ENCODE data around the gene COPB1. TPM values are rescaled to one million over a fixed set of nuclear protein-coding genes. Genes with fewer than 3 reads are reported as not detected.
A peak's percentile ranks its signal among the peaks of the same experiment; 100 is the strongest.

COPB1 gene
- total RNA-seq, 1 donor from 2014 or later, result 59.9 TPM

- Histone ChIP-seq H3K27ac (no peak overlapping the region), H3K4me3 (no peak overlapping the region), H3K36me3 (no peaks in the 10 kb centered on the region), H3K9me3 (no peaks in the 10 kb centered on the region), H3K4me1 (peaks cover 20% of the 10 kb centered on the region), H3K27me3 (no peaks in the 10 kb centered on the region)
- intact Hi-C loops (cut with DNase I), result no loop called here
- TF ChIP-seq, protein P1, sequence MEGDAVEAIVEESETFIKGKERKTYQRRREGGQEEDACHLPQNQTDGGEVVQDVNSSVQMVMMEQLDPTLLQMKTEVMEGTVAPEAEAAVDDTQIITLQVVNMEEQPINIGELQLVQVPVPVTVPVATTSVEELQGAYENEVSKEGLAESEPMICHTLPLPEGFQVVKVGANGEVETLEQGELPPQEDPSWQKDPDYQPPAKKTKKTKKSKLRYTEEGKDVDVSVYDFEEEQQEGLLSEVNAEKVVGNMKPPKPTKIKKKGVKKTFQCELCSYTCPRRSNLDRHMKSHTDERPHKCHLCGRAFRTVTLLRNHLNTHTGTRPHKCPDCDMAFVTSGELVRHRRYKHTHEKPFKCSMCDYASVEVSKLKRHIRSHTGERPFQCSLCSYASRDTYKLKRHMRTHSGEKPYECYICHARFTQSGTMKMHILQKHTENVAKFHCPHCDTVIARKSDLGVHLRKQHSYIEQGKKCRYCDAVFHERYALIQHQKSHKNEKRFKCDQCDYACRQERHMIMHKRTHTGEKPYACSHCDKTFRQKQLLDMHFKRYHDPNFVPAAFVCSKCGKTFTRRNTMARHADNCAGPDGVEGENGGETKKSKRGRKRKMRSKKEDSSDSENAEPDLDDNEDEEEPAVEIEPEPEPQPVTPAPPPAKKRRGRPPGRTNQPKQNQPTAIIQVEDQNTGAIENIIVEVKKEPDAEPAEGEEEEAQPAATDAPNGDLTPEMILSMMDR (IDR thresholded peaks at IDR 0.05), result no peak
- TF ChIP-seq POLR2A (IDR thresholded peaks at IDR 0.05) (no peak), POLR2AphosphoS5 (IDR thresholded peaks at IDR 0.05; ENCODE audit: insufficient read depth in 1 of 2, low read depth in 1 of 2) (no peak)
- DNase-seq (ENCODE audit: extremely low spot score in 2 of 2), result no peak
Measured at GRCh38 chr11:14422814-14423182, 76.8 kb downstream of the COPB1 start.

GRCh38 chr11:14422052-14422813, 77.4 kb downstream of the COPB1 start:
- peak; percentile 90 to 93 for DNase-seq (ENCODE audit: extremely low spot score in 2 of 2)
- Histone ChIP-seq H3K4me3 (no peak overlapping the region), H3K27ac (peak overlapping the region; percentile 37), H3K4me1 (peaks cover 20% of the 10 kb centered on the region), H3K27me3 (no peaks in the 10 kb centered on the region), H3K9me3 (no peaks in the 10 kb centered on the region), H3K36me3 (no peaks in the 10 kb centered on the region)
- intact Hi-C loops (cut with DNase I), result no loop called here
- TF ChIP-seq POLR2A (IDR thresholded peaks at IDR 0.05) (no peak), POLR2AphosphoS5 (IDR thresholded peaks at IDR 0.05; ENCODE audit: insufficient read depth in 1 of 2, low read depth in 1 of 2) (peak; percentile 21 to 76)

DNA sequence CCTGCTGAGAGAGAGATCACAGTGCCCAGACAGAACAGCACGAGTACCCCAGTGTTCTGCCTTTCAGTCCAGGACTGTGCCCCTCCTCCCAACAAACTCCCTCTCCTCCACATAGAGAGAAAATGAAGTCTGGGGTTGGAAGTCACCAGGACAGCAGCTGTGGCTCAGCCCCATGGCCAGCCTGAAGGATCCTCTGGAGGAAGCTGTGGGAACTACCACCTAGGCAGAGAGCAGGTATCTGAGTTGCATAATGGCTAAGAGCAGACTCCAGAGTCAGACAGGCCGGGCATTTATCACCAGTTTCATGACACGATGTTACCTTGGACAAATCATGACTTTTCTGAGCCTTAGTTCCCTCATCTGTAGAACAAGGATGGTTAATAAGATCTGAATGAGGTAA, 79.4 kb downstream of the COPB1 start:
- no peak for TF ChIP-seq POLR2A (IDR thresholded peaks at IDR 0.05)
- no peak for TF ChIP-seq POLR2AphosphoS5 (IDR thresholded peaks at IDR 0.05; ENCODE audit: insufficient read depth in 1 of 2, low read depth in 1 of 2)
- TF ChIP-seq, protein P1 (IDR thresholded peaks at IDR 0.05), result no peak
- Histone ChIP-seq H3K27ac (no peak overlapping the region), H3K36me3 (no peaks in the 10 kb centered on the region), H3K4me3 (no peak overlapping the region), H3K4me1 (peaks cover 20% of the 10 kb centered on the region), H3K27me3 (no peaks in the 10 kb centered on the region), H3K9me3 (no peaks in the 10 kb centered on the region)
- DNase-seq (ENCODE audit: extremely low spot score in 2 of 2), result no peak
- intact Hi-C loops (cut with DNase I), result no loop called here

DNA sequence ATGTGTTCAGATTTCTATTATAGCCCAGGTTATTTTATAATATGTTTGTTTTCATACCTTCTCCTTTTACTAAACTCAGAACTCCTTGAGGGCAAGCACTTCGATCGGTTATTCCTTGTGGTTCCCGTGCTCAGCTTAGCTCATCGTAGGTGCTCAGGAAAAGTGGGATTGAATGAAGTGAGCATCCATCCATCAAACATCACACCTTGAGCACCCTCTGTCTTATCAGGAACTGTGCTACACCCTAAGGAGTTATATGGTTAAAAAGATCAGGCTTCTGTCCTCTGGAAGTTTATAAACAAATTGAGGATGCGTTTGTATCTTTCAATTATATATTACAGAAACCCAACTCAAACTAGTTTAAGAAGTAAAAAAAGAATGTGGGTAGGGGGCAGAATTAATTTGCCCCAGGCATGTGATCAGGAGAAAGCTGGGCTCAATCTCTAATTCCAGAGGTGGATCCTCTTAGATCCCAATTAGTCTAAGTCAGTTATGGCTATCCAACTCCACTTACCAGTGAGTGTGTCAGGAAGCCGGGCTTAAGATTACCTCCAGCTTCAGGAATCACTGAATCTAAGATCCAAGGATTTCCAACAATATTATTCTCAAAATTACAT, 80.7 kb downstream of the COPB1 start:
- Histone ChIP-seq H3K9me3 (no peaks in the 10 kb centered on the region), H3K36me3 (no peaks in the 10 kb centered on the region), H3K4me1 (peaks cover 20% of the 10 kb centered on the region), H3K27ac (no peak overlapping the region), H3K4me3 (no peak overlapping the region), H3K27me3 (no peaks in the 10 kb centered on the region)
- intact Hi-C loops (cut with DNase I), result no loop called here
- TF ChIP-seq, protein P1 (IDR thresholded peaks at IDR 0.05), result no peak
- TF ChIP-seq POLR2AphosphoS5 (IDR thresholded peaks at IDR 0.05; ENCODE audit: insufficient read depth in 1 of 2, low read depth in 1 of 2), result no peak
- no peak for TF ChIP-seq POLR2A (IDR thresholded peaks at IDR 0.05)
- peak in 1 of 2 donors; percentile 34 for DNase-seq (ENCODE audit: extremely low spot score in 2 of 2)

- TF ChIP-seq, protein P1 (IDR thresholded peaks at IDR 0.05), result no peak
- no peak for TF ChIP-seq POLR2AphosphoS5 (IDR thresholded peaks at IDR 0.05; ENCODE audit: insufficient read depth in 1 of 2, low read depth in 1 of 2)
- TF ChIP-seq POLR2A (IDR thresholded peaks at IDR 0.05), result no peak
- H3K36me3 ChIP-seq, result no peaks in the 10 kb centered on the region
- DNase-seq (ENCODE audit: extremely low spot score in 2 of 2), result peak in 1 of 2 donors; percentile 31
- H3K27me3 ChIP-seq, result no peaks in the 10 kb centered on the region
- no peak overlapping the region for H3K27ac ChIP-seq
- H3K9me3 ChIP-seq, result no peaks in the 10 kb centered on the region
- intact Hi-C loops (cut with DNase I), result no loop called here
- no peak overlapping the region for H3K4me3 ChIP-seq
- H3K4me1 ChIP-seq, result peaks cover 16% of the 10 kb centered on the region
Measured at GRCh38 chr11:14417617-14418374, 81.8 kb downstream of the COPB1 start.

Measured in vagina (tissue), 2 donors.